NCI-H510A (cell line): ENCODE results near the gene ZDHHC5.
A peak's percentile ranks its signal among the peaks of the same experiment; 100 is the strongest.
"Not testable (repeated sequence)": the region's sequence is repeated elsewhere in the genome, so short reads cannot be mapped to it uniquely, and the experiment has no call there.

ENCODE experiments used
- DNase-seq: peaks from one replicate; lab custom pipeline; 2025; lab: John Stamatoyannopoulos, UW

The ZDHHC5 gene

GRCh38 chr11:57667117-57667735, 688 bp upstream of the ZDHHC5 start:
- peak; percentile 94 for DNase-seq

- DNase-seq: no peak
Measured at GRCh38 chr11:57668434-57668782, 494 bp downstream of the ZDHHC5 start.

GRCh38 chr11:57674251-57674650, 6.3 kb downstream of the ZDHHC5 start:
- no peak for DNase-seq

GRCh38 chr11:57675176-57675941, 7.4 kb downstream of the ZDHHC5 start:
- no peak for DNase-seq

- DNase-seq: no peak
Measured at GRCh38 chr11:57679396-57679795, 11.5 kb downstream of the ZDHHC5 start.

- no peak for DNase-seq
Measured at GRCh38 chr11:57680552-57680874, 12.6 kb downstream of the ZDHHC5 start.

GRCh38 chr11:57681168-57681567, 13.3 kb downstream of the ZDHHC5 start:
- no peak for DNase-seq

GRCh38 chr11:57690474-57690873, 22.6 kb downstream of the ZDHHC5 start:
- not testable (repeated sequence) for DNase-seq

GRCh38 chr11:57698843-57699365, 31.0 kb downstream of the ZDHHC5 start:
- DNase-seq: no peak

- no peak for DNase-seq
Measured at GRCh38 chr11:57699813-57700212, 31.9 kb downstream of the ZDHHC5 start.

GRCh38 chr11:57700425-57700824, 32.5 kb downstream of the ZDHHC5 start:
- no peak for DNase-seq

- DNase-seq: no peak
Measured at GRCh38 chr11:57703341-57703740, 35.4 kb downstream of the ZDHHC5 start.

GRCh38 chr11:57704932-57705331, 37.0 kb downstream of the ZDHHC5 start:
- DNase-seq: no peak

- not testable (repeated sequence) for DNase-seq
Measured at GRCh38 chr11:57705432-57705831, 37.5 kb downstream of the ZDHHC5 start.

- no peak for DNase-seq
Measured at GRCh38 chr11:57709802-57710367, 42.0 kb downstream of the ZDHHC5 start.

GRCh38 chr11:57711414-57712255, 43.7 kb downstream of the ZDHHC5 start, which contains the start of gene MED19:
MED19 (minus strand) TSS chr11:57712215; CDS start chr11:57712179, 36 bp downstream.
- peak; percentile 90 for DNase-seq

GRCh38 chr11:57712256-57713150, 44.6 kb downstream of the ZDHHC5 start, which contains the start of gene TMX2:
TMX2 (plus strand) TSS chr11:57712593; CDS start chr11:57712619, 26 bp downstream.
- peak; percentile 93 for DNase-seq

GRCh38 chr11:57713835-57714234, 45.9 kb downstream of the ZDHHC5 start:
- DNase-seq: no peak

GRCh38 chr11:57716726-57717125, 48.8 kb downstream of the ZDHHC5 start:
- DNase-seq: not testable (repeated sequence)

- DNase-seq: no peak
Measured at GRCh38 chr11:57727185-57727584, 59.3 kb downstream of the ZDHHC5 start.

- no peak for DNase-seq
Measured at GRCh38 chr11:57728829-57729228, 60.9 kb downstream of the ZDHHC5 start.
